ENCODE measurements around the gene MARK4.

DNA sequence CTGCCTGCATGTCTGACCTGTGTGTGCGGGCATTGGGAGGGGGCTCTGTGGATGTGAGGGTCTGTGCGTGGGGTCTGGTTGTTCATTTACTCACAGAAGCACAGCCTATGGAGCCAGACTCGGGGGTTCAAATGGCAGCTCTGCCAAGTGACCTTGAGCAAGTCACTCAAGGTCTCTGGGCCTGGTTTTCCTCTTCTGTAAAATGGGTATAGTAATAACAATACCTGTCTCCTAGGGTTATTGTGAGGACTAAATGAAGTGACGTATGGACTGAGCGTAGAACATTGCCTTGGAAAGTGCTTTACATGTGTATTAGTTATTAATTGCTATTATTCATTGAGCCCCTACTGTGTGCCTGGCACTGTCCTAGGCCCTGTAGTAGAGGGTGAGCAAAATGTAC, 47.2 kb downstream of the MARK4 start:
- TF ChIP-seq ZC3H10 (CRISPR knock-in tag; IDR thresholded peaks at IDR 0.05) (no peak), ESRRG (CRISPR knock-in tag; IDR thresholded peaks at IDR 0.05) (no peak), ZNF565 (CRISPR knock-in tag; conservative IDR thresholded peaks at IDR 0.05; ENCODE audit: low read depth) (no peak), PATZ1 (CRISPR knock-in tag; IDR thresholded peaks at IDR 0.05; ENCODE audit: borderline replicate concordance) (no peak)
